GM12892 (cell line): Measurements from ENCODE around the gene UBQLNL.

Experiments used
- POLR2A ChIP-seq: IDR thresholded peaks from 2 replicates; pipeline ENCODE4 v1.6.1; 2011; ENCODE audit warnings: low read depth, low read length, control low read depth
- POLR2AphosphoS5 ChIP-seq: IDR thresholded peaks from 2 replicates; pipeline ENCODE4 v1.6.1; 2011; ENCODE audit warnings: low read depth, low read length, control low read depth
- TAF1 ChIP-seq: IDR thresholded peaks from 2 replicates; pipeline ENCODE4 v1.6.1; 2011; ENCODE audit warnings: low read depth, mild to moderate bottlenecking, control low read depth, low read length, borderline replicate concordance

GRCh38 chr11:5546457-5546856 lies 30.0 kb upstream of the UBQLNL start:
- TF ChIP-seq POLR2AphosphoS5 (no peak), POLR2A (no peak), TAF1 (no peak)
